ENCODE data around the gene PNMA8C.
"Not testable (repeated sequence)": the region's sequence is repeated elsewhere in the genome, so short reads cannot be mapped to it uniquely, and the experiment has no call there.

The PNMA8C gene

DNA sequence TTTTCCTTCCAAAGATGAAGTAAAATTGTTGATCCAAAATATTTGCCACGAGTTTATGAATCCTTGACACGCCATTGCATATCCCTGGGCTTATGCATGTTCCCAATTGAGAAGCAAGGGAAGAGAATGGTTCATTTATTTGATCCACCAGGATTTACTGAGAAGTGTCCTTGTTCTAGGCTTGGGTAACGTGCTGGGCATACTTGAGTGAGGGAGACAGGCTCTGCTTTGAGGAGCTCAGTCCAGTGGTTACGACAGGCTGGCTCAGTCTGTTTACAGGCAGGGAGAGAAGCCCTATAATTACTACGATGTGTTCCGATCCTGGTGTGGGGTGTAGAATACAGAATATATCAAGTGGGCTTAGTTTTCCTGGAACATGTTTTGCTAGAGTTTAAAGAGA, 6.3 kb upstream of the PNMA8C start:
- TF ChIP-seq JUND (IDR thresholded peaks at IDR 0.05; ENCODE audit: low read depth), result no peak
- DNase-seq (ENCODE audit: low read depth in 1 of 2, low spot score in 1 of 2), result no peak
- in situ Hi-C loops (cut with HindIII; ENCODE audit: low pct_unique_long_range_greater_than_20kb, low sequenced_read_pairs), result no loop called here

- in situ Hi-C loops (cut with HindIII; ENCODE audit: low pct_unique_long_range_greater_than_20kb, low sequenced_read_pairs), result not testable (repeated sequence)
These were observed 4.7 kb upstream of the PNMA8C start for GRCh38 chr19:46433470-46433869.

DNA sequence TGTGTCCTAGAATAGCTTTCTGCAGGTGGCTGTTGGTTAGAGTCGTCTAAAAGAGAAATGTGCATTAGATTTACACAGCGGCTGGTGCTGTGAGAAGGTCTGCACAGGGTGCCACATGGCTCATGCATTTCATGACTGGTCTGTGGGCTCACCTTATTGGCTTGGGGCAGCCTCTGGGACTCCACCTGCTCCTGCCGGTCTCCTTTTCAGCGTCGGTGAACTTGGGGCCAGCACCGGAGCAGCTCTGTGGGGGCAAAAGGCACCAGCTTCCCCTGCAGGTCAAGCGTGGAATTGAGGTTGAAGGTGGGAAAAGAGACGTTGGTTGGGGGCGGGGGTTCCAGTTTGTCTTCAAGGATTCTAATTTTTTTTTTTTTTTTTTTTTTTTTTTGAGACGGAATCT, 3.1 kb upstream of the PNMA8C start:
- in situ Hi-C loops (cut with HindIII; ENCODE audit: low pct_unique_long_range_greater_than_20kb, low sequenced_read_pairs), result no loop called here
- TF ChIP-seq JUND (IDR thresholded peaks at IDR 0.05; ENCODE audit: low read depth), result no peak
- no peak for DNase-seq (ENCODE audit: low read depth in 1 of 2, low spot score in 1 of 2)

More at GRCh38 chr19:46433470-46433869, 4.7 kb upstream of the PNMA8C start:
- DNase-seq (ENCODE audit: low read depth in 1 of 2, low spot score in 1 of 2), result not testable (repeated sequence)

- DNase-seq (ENCODE audit: low read depth in 1 of 2, low spot score in 1 of 2), result no peak
- in situ Hi-C loops (cut with HindIII; ENCODE audit: low pct_unique_long_range_greater_than_20kb, low sequenced_read_pairs), result no loop called here
- no peak for TF ChIP-seq JUND (IDR thresholded peaks at IDR 0.05; ENCODE audit: low read depth)
These were observed 1.3 kb upstream of the PNMA8C start for GRCh38 chr19:46429999-46430398.

GRCh38 chr19:46427518-46428045, 1.2 kb downstream of the PNMA8C start:
- in situ Hi-C loops (cut with HindIII; ENCODE audit: low pct_unique_long_range_greater_than_20kb, low sequenced_read_pairs), result no loop called here
- no peak for TF ChIP-seq JUND (IDR thresholded peaks at IDR 0.05; ENCODE audit: low read depth)
- no peak for DNase-seq (ENCODE audit: low read depth in 1 of 2, low spot score in 1 of 2)

DNA sequence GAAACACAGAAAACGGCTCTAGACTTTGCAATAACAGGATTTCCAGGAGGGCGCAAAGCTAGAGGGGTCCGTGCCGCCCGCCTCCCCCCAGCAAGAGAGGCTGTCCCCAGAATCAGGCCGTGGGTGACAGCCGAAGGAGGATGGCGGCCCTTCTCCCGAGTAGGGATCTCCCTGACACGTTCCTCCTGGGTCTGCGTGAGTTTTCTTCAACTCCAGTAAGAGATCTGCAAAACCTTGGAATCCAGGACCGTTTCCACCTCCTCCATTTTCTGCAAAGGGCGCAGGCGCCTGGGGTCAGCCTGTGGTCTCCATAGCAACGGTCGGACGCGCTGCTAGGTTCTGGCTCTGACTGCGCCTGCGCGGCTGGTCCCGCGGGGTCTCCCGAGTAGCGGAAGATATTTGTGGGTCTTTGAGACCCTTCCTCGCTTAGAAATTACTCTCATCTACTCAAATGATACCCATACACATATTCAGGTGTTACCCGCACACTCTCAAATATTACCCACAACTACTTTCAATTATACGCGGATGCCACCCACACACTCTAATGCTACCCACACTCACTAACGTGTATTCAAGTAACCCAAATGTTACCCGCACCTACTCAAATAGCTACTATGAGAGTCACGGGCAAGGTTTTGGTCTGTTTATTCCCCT, 2.1 kb downstream of the PNMA8C start:
- TF ChIP-seq JUND (IDR thresholded peaks at IDR 0.05; ENCODE audit: low read depth), result no peak
- in situ Hi-C loops (cut with HindIII; ENCODE audit: low pct_unique_long_range_greater_than_20kb, low sequenced_read_pairs), result no loop called here
- DNase-seq (ENCODE audit: low read depth in 1 of 2, low spot score in 1 of 2), result peak; percentile 52 to 67

- DNase-seq (ENCODE audit: low read depth in 1 of 2, low spot score in 1 of 2), result no peak
- in situ Hi-C loops (cut with HindIII; ENCODE audit: low pct_unique_long_range_greater_than_20kb, low sequenced_read_pairs), result no loop called here
- TF ChIP-seq JUND (IDR thresholded peaks at IDR 0.05; ENCODE audit: low read depth), result no peak
These were observed 2.7 kb downstream of the PNMA8C start for GRCh38 chr19:46426035-46426505.

- no peak for DNase-seq (ENCODE audit: low read depth in 1 of 2, low spot score in 1 of 2)
- no peak for TF ChIP-seq JUND (IDR thresholded peaks at IDR 0.05; ENCODE audit: low read depth)
- in situ Hi-C loops (cut with HindIII; ENCODE audit: low pct_unique_long_range_greater_than_20kb, low sequenced_read_pairs), result no loop called here
These were observed 5.5 kb downstream of the PNMA8C start for GRCh38 chr19:46423188-46423587.

DNA sequence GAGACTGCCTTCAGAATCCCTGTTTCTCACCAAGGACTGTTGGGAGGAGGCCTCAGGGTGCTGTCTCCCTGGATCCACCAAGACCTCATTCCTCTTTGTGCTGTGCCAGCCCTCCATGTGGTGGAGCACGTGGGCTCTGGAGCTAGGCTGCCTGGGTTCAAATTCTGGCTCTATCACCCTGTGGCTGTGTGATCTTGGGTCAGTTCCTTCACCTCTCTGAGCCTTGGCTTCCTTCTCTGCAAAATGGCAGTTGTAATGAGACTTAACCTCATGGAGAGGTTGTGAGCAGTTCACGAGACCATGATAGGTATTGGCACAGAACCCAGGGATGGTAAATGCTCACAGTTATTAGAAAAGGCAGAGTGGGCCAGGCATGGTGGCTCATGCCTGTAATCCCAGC, 6.4 kb downstream of the PNMA8C start:
- in situ Hi-C loops (cut with HindIII; ENCODE audit: low pct_unique_long_range_greater_than_20kb, low sequenced_read_pairs), result no loop called here
- no peak for TF ChIP-seq JUND (IDR thresholded peaks at IDR 0.05; ENCODE audit: low read depth)

DNA sequence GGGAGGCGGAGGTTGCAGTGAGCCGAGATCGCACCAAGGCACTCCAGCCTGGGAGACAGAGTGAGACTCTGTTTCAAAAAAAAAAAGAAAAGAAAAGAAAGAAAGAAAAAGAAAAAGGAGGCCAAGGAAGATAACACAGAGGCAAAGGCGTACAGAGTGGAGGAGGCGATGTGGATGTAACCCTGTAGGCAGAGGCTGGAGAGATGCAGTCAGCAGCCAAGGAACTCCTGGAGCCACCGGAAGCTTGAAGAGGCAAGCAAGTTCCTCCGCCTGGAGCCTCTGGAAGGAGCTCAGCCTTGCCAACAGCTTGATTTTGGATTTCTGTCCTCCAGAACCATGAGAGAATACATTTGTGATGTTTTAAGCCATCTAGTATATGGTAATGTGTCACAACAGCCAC, 8.7 kb downstream of the PNMA8C start:
- no peak for TF ChIP-seq JUND (IDR thresholded peaks at IDR 0.05; ENCODE audit: low read depth)
- in situ Hi-C loops (cut with HindIII; ENCODE audit: low pct_unique_long_range_greater_than_20kb, low sequenced_read_pairs), result no loop called here
- DNase-seq (ENCODE audit: low read depth in 1 of 2, low spot score in 1 of 2), result no peak

More for the DNA sequence above, 6.4 kb downstream of the PNMA8C start:
- DNase-seq (ENCODE audit: low read depth in 1 of 2, low spot score in 1 of 2), result no peak

DNA sequence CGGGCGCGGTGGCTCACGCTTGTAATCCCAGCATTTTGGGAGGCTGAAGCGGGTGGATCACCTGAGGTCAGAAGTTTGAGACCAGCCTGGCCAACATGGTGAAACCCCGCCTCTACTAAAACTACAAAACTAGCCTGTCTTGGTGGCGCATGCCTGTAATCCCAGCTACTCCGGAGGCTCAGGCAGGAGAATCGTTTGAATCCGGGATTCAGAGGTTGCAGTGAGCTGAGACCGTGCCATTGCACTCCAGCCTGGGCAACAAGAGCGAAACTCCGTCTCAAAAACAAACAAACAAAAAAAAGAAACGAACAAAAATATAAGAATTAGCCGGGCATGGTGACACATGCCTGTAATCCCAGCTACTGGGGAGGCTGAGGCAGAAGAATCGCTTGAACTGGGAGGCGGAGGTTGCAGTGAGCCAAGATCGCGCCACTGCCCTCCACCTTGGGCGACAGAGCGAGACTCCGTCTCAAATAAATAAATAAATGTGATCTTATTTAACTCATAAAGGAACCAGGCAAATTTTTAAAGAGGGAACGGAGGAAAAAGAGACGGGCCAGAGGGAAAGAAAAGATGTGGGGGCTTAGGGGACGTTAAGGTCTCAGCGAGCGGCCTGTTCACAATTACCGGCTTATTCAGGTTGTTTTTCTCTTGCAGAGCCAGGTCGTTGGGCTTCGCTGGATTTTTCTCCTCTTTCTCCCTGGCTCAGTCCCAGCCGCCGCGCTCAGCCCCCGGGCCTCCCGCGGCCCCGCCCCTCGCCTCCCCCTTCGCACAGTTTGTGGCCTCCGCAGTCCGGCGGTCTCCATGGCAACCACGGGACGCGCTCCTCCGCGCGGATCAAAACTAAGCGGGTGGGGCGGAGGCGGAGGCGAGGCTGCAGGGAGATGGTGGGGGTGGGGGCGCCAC, 12.7 kb downstream of the PNMA8C start:
- DNase-seq (ENCODE audit: low read depth in 1 of 2, low spot score in 1 of 2), result peak; percentile 54 to 76
- in situ Hi-C loops (cut with HindIII; ENCODE audit: low pct_unique_long_range_greater_than_20kb, low sequenced_read_pairs), result not testable (repeated sequence)

DNA sequence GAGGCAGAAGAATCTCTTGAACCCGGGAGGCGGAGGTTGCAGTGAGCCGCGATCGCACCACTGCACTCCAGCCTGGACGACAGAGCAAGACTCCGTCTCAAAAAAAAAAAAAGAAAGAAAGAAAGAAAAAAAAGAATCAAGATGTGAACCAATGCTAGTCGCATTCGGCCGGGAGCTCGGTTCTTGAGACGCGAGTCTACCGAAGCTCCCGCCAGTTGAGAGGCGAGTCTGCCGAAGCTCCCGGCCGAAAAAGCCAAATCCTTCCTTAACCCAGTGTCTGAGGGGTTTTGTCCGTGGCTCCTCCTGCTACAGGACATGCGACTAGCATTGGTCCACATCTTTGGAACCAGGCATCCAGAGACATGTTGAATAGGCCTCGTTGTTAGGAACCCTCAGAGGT, 13.8 kb downstream of the PNMA8C start:
- in situ Hi-C loops (cut with HindIII; ENCODE audit: low pct_unique_long_range_greater_than_20kb, low sequenced_read_pairs); DNase-seq (ENCODE audit: low read depth in 1 of 2, low spot score in 1 of 2): not testable (repeated sequence)

Measured in T47D (cell line).